Stimulated activated naive CD8-positive, alpha-beta T cell treated with anti-CD3 and anti-CD28 coated beads, Interleukin-15, Interleukin-2, amounts not matched to agents 100 U/mL and 50 U/mL, for 24 hours (primary cell): ENCODE measurements around the gene ARHGEF10L.

Source experiments
- ATAC-seq: fragments of 150-1000 bp; cut with Tn5 transposase; one replicate; pipeline ENCODE4 v1.10.0; 2021
- DNase-seq: peaks from one replicate; pipeline ENCODE4 v3.0.0; 2021

Gene ARHGEF10L

DNA sequence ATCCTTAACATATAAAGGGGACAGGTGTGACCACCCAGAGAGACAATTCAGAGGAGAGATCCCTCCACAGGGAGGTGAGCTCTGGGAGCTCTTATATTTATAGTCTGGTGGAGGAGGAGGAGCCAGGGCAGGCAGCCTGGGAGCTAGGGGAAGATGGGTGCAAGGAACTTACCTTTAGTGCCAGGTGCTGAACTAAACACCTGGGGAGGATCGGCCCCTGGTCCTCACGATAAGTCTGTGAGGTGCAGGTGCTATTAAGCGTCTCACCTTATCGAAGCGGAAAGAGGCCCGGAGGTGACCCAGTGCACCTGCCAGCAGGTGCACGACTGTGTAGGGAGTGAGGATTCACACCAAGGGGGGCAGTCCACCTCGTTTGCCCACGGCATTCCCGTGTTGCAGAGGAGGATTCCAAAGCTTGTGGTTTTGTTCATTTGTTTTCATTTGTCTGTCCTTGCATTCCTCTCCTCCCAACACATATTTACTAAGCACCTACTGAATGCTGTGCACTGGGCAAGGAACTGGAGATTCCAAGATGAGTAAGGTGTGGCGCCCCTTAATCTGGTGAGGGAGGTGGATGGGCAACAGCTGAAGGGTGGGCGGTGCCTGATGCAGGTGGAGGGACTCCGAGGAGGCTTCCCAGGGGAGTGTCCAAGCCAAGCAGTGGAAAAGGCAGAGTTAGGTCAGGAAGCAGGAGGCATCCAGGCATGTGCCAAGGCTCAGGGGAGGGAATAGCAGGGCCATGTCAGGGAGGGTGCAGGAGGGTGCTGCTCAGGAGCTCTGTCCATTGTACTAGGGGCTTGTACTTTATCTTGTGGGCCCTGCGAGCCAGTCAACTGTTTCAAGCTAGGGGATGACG is 11.5 kb downstream of the ARHGEF10L start:
- no peak for ATAC-seq

DNA sequence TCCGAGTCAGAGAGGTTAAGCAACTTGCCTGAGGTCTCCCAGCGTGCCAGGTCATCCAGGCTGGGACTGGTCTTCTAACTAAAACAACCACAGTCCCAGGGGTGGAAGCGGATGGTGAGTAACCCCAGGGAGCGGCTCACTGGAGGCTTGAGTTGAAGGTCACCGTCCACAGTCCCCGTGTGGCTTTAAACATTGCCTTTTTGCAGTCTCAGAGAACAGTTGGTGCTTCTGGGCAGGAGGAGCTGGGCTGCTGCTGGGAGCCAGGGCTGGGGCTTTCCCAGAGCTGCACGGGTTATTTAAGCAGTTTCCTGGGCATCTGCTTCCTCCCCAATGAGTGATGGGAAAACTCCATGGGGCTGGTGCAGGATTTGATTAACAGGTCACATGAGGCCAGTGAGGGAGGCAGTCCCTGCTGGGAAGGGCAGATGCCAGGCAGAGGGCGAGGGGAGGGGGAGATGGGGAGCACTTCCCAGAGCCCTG is 12.3 kb downstream of the ARHGEF10L start:
- ATAC-seq, result no peak
- no peak for DNase-seq

More for the DNA sequence above, 11.5 kb downstream of the ARHGEF10L start:
- DNase-seq, result no peak

DNA sequence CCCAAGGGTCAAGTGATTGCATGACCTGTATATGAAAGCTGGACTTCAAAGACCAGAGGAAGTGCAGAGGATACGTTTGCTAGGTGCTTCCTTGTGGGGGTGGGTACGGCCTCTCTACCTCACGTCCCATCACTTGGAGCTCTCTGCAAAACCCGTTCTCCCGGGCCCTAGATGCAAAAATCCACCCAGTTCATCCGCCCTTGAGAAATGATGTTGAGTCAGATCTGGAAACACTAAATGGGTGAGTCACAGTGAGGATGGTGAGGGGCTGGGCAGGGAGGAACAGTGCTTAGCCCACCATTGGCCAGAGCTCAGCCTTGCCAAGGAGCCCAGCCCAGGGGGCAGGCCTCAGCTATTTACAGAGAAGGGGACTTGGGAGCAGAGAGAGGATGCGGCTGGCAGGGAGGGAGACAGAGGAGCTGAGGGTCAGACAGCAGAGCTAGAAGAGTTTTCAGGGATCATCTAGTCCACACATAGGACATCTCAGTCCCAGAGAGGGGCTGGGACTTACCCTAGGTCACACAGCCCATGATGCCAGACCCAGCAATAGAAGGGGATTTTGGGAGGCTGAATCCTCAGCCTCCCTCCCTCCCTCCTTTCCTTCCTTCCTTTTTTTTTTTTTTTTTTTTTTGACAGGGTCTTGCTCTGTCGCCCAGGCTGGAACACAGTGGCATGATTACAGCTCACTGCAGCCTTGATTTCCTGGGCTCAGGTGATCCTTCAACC is 14.6 kb downstream of the ARHGEF10L start:
- no peak for DNase-seq

DNA sequence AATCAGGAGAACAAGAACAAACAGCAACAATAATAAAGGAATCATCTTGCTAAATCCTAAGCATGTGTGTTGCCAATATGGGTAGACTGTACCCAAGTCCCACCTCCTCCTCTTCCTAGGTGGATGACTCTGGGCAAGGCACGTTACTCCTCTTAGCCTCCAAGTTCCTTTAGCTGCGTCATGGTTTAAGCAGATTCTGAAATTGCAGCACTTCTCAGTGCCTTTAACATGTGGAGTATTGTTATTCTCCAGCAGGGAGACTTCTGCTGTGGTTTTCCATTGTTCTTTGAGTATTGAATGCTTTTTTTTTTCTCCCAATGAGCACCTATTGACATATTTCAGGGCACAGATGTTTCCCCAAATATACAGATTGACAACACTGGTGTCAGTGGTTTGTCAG is 15.5 kb downstream of the ARHGEF10L start:
- no peak for ATAC-seq
- no peak for DNase-seq

More for the DNA sequence above, 14.6 kb downstream of the ARHGEF10L start:
- ATAC-seq, result peak; percentile 49

DNA sequence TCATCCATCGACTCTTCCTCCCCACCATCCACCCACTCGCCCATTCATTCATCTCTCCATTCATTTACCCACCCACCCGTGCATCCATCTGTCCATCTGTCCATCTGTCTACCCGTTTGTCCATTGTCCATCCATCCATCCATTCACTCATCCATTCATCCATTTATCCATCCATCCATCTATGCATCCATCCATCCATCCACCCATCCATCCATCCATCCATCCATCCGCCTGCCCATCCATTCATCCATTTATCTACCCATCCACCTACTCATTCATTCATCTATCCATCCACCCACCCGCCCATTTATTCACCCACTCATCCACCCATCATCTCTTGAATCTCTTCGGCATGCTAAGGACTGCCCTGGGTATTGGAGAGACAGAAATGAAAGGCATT is 18.5 kb downstream of the ARHGEF10L start:
- ATAC-seq, result no peak
- no peak for DNase-seq

DNA sequence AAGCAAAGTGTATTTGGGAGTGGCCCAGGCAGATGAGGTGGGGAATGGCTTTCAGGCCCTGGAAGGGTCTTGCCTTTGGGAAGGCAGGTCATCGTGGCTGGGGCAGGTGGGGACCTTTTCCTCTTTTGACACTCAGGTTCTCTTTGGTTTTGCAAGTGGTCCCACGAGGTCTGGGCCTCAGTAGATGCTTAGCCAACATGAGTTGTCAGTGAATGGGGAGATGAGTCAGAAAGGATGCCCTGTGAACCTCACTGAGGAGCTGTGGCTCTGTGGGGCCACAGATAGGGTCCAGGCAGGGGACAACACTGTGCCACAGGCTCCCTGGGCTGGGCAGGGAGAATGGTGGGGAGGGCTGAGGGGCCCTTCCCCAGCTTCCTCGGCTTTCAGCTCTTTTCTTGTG is 19.0 kb downstream of the ARHGEF10L start:
- no peak for DNase-seq
- no peak for ATAC-seq

DNA sequence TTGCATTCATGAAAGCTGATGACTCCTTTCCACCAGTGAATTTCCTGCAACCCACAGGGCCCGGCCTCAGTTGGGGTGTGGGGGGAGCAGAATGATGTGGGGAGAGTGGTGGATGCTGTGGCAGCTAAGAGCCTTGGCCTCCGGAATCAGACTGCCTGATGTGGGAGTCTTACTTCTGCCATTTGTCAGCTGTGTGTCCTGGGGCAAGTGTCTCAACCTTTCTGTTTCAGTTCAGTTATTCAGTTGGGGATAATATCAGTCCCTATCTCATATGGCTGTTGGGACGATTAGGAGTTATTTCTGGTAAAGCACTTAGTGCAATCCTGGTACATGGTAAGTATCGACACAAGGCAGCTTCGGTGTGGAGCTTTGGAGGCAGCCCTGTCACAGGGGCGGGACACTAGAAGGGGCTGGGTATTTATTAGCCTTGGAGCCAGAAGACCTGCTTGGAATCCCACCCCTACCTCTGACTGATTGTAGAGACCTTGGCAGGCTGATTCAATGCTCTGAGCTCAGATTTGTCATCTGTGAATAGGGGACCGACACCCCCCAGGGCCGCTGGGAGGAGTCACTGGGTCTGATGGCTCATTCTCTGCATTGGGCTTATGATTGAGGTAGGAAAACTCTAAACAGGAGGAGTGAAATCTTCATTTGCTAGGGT is 19.6 kb downstream of the ARHGEF10L start:
- ATAC-seq, result no peak

DNA sequence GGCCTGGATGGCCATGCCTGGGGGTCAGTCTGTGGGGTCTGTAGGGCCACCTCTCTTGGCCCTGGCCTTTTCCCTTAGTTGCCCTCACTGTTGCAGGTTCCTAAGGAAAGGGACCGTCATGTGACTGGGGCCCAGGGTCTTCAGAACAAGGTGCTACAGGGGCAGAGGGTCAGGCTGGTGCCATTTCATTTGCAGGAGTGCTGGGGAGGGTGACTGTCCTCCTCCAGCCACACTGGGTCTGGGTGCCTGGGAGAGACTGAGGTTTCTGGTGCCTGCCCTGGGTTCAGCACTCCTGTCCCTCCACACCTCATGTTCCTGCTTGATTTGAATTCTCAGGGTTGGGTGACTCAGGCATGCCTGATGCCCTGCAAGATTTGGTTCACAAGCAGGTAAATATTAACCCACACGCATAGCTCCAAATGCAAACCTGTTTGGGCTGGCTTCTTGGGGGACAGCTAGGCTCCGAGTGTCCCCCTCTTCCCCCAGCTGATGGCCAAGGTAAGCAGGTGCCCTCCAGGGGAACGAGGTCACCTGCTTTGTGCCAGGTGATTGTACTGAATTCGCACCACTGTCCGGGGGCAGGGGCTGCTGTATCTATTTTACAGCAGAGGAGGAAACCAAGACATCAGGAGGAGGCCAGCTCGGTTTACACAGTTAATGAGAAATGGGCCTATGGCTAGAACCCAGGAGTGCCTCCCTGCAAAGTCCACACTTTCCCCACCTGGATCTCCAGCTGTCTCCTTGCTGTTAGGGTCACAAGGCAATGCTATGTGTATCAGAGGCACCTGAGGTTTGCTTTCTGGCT is 20.3 kb downstream of the ARHGEF10L start:
- ATAC-seq, result no peak
- DNase-seq, result no peak

More for the DNA sequence above, 19.6 kb downstream of the ARHGEF10L start:
- DNase-seq, result no peak

DNA sequence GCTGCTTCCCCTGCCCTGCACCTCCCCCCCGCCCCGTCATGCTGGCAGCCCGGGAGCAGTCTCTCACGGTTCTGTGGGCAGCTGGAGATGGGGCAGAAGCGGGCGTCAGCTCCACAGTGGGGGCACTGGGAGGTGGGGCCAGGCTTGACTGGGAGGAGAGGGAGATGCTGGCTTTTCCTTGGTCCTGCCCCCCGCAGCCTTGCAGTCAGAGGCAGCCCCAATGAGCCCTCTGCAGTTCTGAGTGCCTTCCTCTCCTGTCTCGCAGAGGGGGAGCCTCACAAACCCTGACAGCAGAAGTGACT is 21.7 kb downstream of the ARHGEF10L start:
- ATAC-seq (no peak), DNase-seq (no peak)

DNA sequence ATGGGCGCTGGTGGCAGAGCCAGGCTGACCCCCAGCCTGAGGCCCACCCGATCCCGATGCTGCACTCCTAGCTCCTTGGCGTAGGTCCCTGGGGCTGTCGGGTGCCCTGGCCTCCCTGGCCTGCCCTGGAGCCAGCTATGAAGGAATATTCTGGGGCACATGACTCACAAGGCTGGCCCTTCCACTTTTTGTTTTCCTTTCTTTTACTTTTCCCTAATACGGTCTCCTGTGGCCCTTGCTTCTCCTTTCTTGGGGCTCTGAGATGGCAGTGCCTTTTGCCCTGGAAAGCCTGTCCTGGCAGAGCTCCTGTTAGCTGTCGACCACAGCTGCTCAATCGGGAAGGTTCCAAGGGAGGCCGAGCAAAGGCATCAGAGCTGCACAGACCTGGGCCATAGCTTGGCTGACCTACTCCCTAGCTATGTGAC is 22.1 kb downstream of the ARHGEF10L start:
- no peak for DNase-seq
- no peak for ATAC-seq

DNA sequence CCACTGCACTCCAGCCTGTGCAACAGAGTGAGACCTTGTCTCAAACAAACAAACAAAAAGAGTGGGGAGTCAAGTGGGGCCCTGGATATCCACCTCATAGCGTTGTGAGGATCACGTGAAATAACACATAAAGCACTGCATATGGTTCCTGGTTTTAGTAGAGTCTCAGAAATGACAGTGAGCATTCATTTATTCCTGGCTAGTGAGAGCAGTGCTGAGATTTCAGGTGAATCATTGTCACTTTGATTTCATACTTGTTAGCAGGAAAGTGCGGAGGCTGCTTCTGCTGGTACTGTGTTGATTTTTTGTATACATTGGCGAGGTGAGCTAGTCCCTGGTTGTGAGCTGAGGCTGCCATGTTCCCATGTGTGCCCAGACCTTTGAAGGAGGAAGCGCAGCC is 22.9 kb downstream of the ARHGEF10L start:
- ATAC-seq (no peak), DNase-seq (no peak)

DNA sequence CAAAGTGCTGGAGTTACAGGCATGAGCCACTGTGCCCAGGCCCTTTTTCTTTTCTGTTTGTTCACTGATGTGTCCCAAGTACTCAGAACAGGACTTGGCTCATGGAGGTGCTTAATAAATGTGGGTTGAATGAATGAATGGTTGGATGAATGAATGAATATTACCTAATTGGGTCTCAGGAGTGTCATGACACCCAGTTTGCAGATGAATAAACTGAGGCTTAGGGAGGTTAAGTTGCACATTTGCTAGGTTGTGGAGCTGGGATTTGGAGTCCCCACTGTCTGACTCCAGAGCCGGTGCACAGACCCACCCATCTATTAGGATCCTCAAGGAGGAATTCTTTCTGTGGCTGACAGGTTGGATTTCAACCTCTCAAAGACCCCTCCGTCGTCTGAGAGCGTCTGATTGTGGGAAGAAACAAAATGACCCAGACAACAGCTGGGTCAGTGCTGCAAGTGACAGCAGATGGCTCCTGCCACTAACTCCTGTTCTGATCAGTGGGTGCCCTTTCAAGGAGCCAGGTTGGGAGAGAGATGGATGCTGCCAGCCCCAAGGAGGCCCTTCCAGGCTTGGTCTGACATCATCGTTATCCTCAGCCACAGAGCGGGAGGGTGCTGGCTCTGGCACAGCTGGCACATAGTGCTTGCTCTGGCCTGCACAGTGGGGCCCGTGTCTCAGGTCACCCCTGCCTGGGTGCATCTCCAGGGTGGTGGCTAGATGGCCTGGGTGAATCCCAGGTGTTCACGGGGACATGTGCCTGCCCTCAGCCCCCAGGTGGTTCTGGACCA is 24.2 kb downstream of the ARHGEF10L start:
- ATAC-seq, result no peak
- DNase-seq, result no peak

DNA sequence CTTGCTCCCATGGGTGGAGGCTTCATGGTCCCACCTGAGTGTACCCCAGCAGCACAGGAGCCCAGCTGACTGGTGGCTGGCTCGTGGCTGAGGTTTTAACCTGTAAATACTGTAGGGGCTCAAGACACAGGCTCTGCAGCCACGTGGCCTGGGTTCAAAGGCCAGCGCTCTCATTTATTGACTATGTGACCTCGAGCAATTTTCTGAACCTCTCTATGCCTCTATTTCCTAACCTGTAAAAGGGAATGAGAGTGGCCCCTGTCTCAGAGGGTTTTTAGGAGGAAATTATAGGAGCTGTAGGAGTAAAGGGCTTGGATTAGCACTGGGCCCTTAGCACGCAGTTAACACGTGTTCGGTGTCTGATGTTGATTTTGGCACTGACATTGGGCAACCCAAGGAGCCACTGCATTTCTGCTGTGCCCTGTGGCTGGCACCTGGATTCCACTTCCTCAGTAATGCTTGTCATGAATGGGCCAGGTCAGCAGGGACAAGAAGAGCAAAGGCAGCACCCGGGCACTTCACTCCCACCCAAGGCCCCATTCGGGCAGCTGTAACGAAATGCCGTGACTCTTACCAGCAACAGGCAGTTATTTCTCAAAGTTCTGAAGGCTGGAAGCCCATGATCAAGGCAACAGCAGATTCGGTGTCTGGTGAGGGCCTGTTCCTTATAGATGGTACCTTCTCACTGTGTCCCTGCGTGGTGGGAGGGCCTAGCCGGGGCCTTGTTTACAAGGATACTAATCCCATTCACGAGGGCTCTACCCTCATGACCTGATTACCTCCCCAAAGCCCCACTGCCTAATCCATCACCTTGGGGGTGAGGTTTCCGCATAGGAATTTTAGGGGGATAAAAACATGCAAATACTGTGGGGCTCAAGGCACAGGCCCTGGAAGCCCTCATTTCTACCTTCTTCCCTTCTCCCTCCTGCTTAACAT is 25.2 kb downstream of the ARHGEF10L start:
- DNase-seq (no peak), ATAC-seq (no peak)

DNA sequence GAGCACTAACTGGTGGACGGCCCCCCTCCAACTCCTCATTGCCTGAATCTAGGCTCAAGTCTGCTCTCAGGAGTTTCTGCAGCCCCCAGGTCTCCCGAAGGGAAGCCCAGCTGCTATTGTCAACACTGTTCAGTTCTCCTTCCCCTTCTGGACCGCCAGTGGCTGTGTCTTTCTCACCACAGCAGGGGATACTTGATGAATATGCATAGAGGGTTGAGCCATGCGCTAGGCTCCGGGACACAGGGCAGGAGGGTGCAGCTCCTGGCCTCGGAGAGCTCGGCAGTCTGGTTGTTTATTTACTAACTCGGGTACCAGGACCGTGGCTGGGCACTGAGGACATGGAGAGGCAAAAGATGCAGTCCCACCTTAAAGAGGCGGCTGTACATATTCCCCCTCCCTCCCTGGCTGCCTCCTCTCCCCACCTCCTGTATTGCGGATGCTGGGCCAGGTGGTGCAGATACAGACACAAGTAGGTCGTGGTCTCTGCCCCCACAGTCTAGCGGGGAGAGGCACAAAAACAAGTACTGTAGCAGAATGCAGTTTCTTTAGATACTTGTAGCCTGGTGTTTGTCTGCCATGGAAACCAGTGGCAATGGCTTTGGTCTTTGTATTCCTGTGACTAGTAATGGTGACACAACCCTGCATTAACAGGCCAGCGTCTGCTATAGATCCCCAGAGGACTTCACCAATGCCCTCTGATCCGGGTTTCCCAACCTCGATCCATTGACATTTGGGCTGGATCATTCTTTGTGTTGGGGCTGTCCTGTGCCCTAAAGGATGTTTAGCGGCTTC is 26.2 kb downstream of the ARHGEF10L start:
- ATAC-seq, result no peak

DNA sequence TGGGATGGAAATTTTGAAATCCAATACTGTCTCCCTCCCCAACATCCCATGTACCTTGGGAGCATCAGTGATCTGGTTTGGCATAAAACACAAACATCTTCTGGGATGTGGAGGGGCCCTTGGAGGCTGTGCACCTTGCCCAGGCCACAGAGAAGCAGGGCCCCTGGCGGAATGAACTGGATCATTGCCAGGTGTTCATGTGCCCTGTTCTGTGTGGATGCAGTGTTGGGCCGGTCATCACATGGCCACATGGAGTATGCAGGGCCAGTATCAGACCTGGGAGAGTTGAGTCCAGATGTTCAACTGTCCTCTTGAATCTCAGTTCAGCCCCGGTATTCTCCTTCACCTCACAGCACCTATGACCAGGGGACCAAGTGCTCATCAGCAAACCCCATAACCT is 26.9 kb downstream of the ARHGEF10L start:
- ATAC-seq, result no peak
- DNase-seq, result no peak

More for the DNA sequence above, 26.2 kb downstream of the ARHGEF10L start:
- no peak for DNase-seq

DNA sequence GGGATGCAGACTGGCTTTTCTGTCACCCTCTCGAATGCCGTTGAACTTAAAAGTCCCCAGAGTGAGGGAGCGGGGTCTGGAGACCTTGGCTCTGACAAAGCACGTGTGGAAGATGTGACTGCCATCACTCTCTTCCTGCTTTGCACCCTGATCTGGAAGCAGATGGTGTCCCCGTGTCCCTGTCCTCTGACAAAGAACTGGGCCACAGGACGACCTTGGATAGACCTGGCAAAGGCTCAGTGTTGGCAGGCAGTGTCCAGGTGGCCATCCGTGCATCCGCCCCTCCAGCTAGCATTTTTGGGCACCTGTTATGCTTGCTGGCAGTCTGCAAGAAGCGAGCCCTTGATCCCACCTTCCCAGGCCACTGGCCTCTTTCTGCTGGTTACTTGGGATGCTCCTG is 27.4 kb downstream of the ARHGEF10L start:
- DNase-seq (no peak), ATAC-seq (no peak)

DNA sequence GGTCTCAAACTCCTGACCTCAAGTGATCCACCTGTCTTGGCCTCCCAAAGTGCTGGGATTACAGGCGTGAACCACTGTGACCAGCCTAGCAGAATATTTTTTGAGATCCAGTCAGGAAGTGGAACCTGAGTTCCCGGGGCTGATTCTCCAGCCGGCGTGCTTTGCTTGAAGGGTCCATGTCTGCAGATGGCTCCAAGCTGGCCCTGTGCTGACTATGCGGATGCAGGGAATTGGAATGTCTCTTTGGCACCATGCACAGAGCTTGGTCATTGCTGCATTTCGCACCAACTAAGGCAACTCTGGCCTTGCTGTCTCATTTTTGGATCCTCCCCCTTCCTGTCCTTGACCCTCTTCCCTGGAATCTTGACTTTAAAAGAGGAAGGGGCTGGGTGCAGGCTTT is 28.1 kb downstream of the ARHGEF10L start:
- no peak for DNase-seq
- ATAC-seq, result no peak

DNA sequence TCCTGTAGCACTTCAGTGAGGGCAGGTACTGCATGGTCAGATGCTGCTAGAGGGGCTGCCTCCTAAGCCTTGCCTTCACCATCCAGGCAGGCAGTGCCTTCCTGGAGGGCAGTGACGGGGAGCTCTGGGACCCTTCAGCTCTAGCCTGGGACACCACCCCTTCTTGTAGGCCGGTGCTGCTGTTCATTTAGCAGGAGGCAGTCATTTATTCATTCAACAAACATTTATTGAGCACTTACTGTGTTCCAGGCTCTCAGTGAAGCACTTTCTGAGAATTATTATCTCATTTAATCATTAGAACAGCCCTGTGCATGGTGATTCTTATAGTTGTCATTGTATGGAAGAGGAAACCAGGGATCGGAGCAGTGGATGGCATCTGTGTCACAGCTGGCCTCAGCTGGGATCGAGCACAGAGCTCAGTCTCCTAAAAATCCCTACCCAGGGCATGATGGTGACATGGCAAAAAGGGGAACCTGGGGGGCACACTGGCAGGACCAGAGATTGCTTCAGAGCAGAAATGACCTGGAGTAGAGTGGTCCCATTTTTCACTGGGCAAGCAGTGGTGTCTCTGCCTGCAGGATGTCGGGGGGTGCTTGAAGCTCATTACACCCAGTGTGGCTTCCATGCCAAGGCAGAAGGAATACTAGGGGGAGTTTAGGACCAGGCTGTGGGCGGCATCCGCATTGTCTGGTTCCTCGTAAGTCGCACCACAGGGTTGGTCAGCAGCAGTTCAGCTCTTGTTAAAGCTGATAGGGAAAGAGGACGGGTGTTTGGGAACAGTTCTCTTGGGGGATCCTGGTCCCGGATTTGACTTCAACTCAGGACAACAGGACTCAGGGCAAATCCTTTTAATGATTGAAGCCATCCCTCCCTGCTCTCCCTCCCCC is 28.8 kb downstream of the ARHGEF10L start:
- DNase-seq, result no peak
- no peak for ATAC-seq
